LoVo (cell line): ENCODE data around the gene PNISR.

Experiments
- DNase-seq: peaks from one replicate; pipeline ENCODE4 v3.0.0-alpha.2; 2016; ENCODE audit warnings: low spot score

Gene PNISR

GRCh38 chr6:99409672-99410071, 15.4 kb downstream of the PNISR start:
- no peak for DNase-seq

- DNase-seq = no peak
These were observed 18.0 kb downstream of the PNISR start for GRCh38 chr6:99407076-99407475.

GRCh38 chr6:99402448-99402847, 22.7 kb downstream of the PNISR start:
- DNase-seq = no peak

- no peak for DNase-seq
These were observed 27.8 kb downstream of the PNISR start for GRCh38 chr6:99397287-99397686.

- peak; percentile 76 for DNase-seq
These were observed 31.2 kb downstream of the PNISR start, which contains the start of gene COQ3 for GRCh38 chr6:99393698-99394531. TSS of gene COQ3 (minus strand) at chr6:99394195. CDS start at chr6:99394179, 16 bp downstream.

GRCh38 chr6:99393366-99393697, 31.8 kb downstream of the PNISR start:
- DNase-seq = no peak

GRCh38 chr6:99390896-99391295, 34.2 kb downstream of the PNISR start:
- no peak for DNase-seq

GRCh38 chr6:99384507-99384906, 40.6 kb downstream of the PNISR start:
- no peak for DNase-seq

GRCh38 chr6:99378636-99379035, 46.5 kb downstream of the PNISR start:
- DNase-seq = no peak

GRCh38 chr6:99369533-99369932, 55.6 kb downstream of the PNISR start:
- DNase-seq = no peak

- no peak for DNase-seq
These were observed 58.3 kb downstream of the PNISR start for GRCh38 chr6:99366852-99367251.

- DNase-seq = no peak
These were observed 61.1 kb downstream of the PNISR start for GRCh38 chr6:99364026-99364425.

- no peak for DNase-seq
These were observed 62.3 kb downstream of the PNISR start for GRCh38 chr6:99362678-99363268.

- no peak for DNase-seq
These were observed 65.3 kb downstream of the PNISR start for GRCh38 chr6:99359800-99360199.

- no peak for DNase-seq
These were observed 68.5 kb downstream of the PNISR start for GRCh38 chr6:99356641-99357040.

- DNase-seq = no peak
These were observed 70.1 kb downstream of the PNISR start for GRCh38 chr6:99354983-99355382.

- no peak for DNase-seq
These were observed 72.0 kb downstream of the PNISR start for GRCh38 chr6:99353126-99353525.

- DNase-seq = no peak
These were observed 74.5 kb downstream of the PNISR start for GRCh38 chr6:99350573-99350972.

- DNase-seq = peak; percentile 65
These were observed 75.7 kb downstream of the PNISR start, which contains the start of gene FAXC for GRCh38 chr6:99349171-99350141. TSS of gene FAXC (minus strand) at chr6:99349674. CDS start at chr6:99349372, 302 bp downstream.

- DNase-seq = no peak
These were observed 76.6 kb downstream of the PNISR start for GRCh38 chr6:99348288-99349170.
